ENCODE data around the gene GFPT2. TPM values are rescaled to one million over a fixed set of nuclear protein-coding genes. Genes with fewer than 3 reads are reported as not detected.

Gene GFPT2
- total and polyA plus RNA-seq, 9 of the 15 experiments (the other 6 are each of a cell fraction or from before 2014, with no cell fraction given) = 0.07 to 0.14 (median 0.08) TPM; not detected in 6

GRCh38 chr5:180329606-180330269 is 23.4 kb downstream of the GFPT2 start (continued):
- TF ChIP-seq THRA (IDR thresholded peaks at IDR 0.05) = no peak
- TF ChIP-seq ZNF436 (CRISPR knock-in tag; IDR thresholded peaks at IDR 0.05) = no peak
- no peak for TF ChIP-seq ZNF449 (CRISPR knock-in tag; IDR thresholded peaks at IDR 0.05)
- no peak for TF ChIP-seq ZNF584 (CRISPR knock-in tag; IDR thresholded peaks at IDR 0.05; ENCODE audit: low read depth)
- TF ChIP-seq ZNF184 (CRISPR knock-in tag; IDR thresholded peaks at IDR 0.05) = no peak
- no peak for TF ChIP-seq RAD21 (CRISPR knock-in tag; conservative IDR thresholded peaks at IDR 0.05 in 1 of 2, IDR thresholded peaks at IDR 0.05 in 1 of 2)
- no peak for TF ChIP-seq ZNF740 (CRISPR knock-in tag; IDR thresholded peaks at IDR 0.05)
- TF ChIP-seq ZNF740 (tag; IDR thresholded peaks at IDR 0.05) = no peak
- no peak for TF ChIP-seq BRD4 (IDR thresholded peaks at IDR 0.05)
- TF ChIP-seq EP300 (IDR thresholded peaks at IDR 0.05; ENCODE audit: low read length) = no peak
- no peak for TF ChIP-seq ASH1L (IDR thresholded peaks at IDR 0.05; ENCODE audit: borderline replicate concordance, low read depth, partially characterized antibody)
- no peak for TF ChIP-seq HLTF (IDR thresholded peaks at IDR 0.05)
- TF ChIP-seq HCFC1 (IDR thresholded peaks at IDR 0.05; ENCODE audit: low read depth, low read length) = no peak

Data from K562 (cell line).